ENCODE results near the gene HNRNPUL2. TPM values are rescaled to one million over a fixed set of nuclear protein-coding genes. Genes with fewer than 3 reads are reported as not detected.

The HNRNPUL2 gene
- total and polyA plus RNA-seq, 2 donors (not counting 1 experiment from before 2014, with no cell fraction given) = 14.5 to 18.8 TPM

GRCh38 chr11:62716206-62716605 lies 11.1 kb downstream of the HNRNPUL2 start:
- Histone ChIP-seq H3K27ac (ENCODE audit: insufficient read depth, low read length) (no peak overlapping the region), H3K4me3 (replicated peaks in 1 of 4; ENCODE audit: control extremely low read depth in 1 of 4, insufficient read depth in 1 of 4, low read depth in 3 of 4, low read length in 4 of 4) (no peak overlapping the region), H3K9ac (ENCODE audit: insufficient read depth, low read length) (no peak overlapping the region), H3K4me2 (ENCODE audit: extremely low read depth, insufficient read depth, low read length) (no peak overlapping the region), H2AFZ (ENCODE audit: low read length) (no peak overlapping the region), H3K79me2 (ENCODE audit: control insufficient read depth, insufficient read depth, low read length) (peaks cover 43% of the 10 kb centered on the region), H4K20me1 (ENCODE audit: control insufficient read depth, extremely low read depth, insufficient read depth, low read length) (no peaks in the 10 kb centered on the region), H3K27me3 (ENCODE audit: control insufficient read depth, insufficient read depth, low read length) (no peaks in the 10 kb centered on the region), H3K9me3 (ENCODE audit: control insufficient read depth, insufficient read depth, low read depth, low read length) (no peaks in the 10 kb centered on the region), H3K4me1 (ENCODE audit: control insufficient read depth, extremely low read depth, insufficient read depth, low read length) (peaks cover 3% of the 10 kb centered on the region), H3K36me3 (ENCODE audit: control insufficient read depth, insufficient read depth, low read length) (peaks cover 36% of the 10 kb centered on the region)
- TF ChIP-seq EZH2 (IDR thresholded peaks at IDR 0.05; ENCODE audit: low read length, missing control alignments) (no peak), CTCF (conservative IDR thresholded peaks at IDR 0.05 in 1 of 2, IDR thresholded peaks at IDR 0.05 in 1 of 2; ENCODE audit: low read depth in 1 of 2, low read length in 2 of 2) (no peak)
- no peak for DNase-seq (ENCODE audit: low read depth in 2 of 2)

- Histone ChIP-seq H3K79me2 (ENCODE audit: control insufficient read depth, insufficient read depth, low read length) (peaks cover 38% of the 10 kb centered on the region), H3K9ac (ENCODE audit: insufficient read depth, low read length) (no peak overlapping the region), H3K9me3 (ENCODE audit: control insufficient read depth, insufficient read depth, low read depth, low read length) (no peaks in the 10 kb centered on the region), H3K4me3 (replicated peaks in 1 of 4; ENCODE audit: control extremely low read depth in 1 of 4, insufficient read depth in 1 of 4, low read depth in 3 of 4, low read length in 4 of 4) (no peak overlapping the region), H3K27ac (ENCODE audit: insufficient read depth, low read length) (no peak overlapping the region), H2AFZ (ENCODE audit: low read length) (no peak overlapping the region), H3K27me3 (ENCODE audit: control insufficient read depth, insufficient read depth, low read length) (no peaks in the 10 kb centered on the region), H3K4me2 (ENCODE audit: extremely low read depth, insufficient read depth, low read length) (no peak overlapping the region), H4K20me1 (ENCODE audit: control insufficient read depth, extremely low read depth, insufficient read depth, low read length) (no peaks in the 10 kb centered on the region), H3K4me1 (ENCODE audit: control insufficient read depth, extremely low read depth, insufficient read depth, low read length) (peaks cover 3% of the 10 kb centered on the region), H3K36me3 (ENCODE audit: control insufficient read depth, insufficient read depth, low read length) (peaks cover 36% of the 10 kb centered on the region)
- no peak for DNase-seq (ENCODE audit: low read depth in 2 of 2)
- TF ChIP-seq EZH2 (IDR thresholded peaks at IDR 0.05; ENCODE audit: low read length, missing control alignments) = no peak
- TF ChIP-seq CTCF (conservative IDR thresholded peaks at IDR 0.05 in 1 of 2, IDR thresholded peaks at IDR 0.05 in 1 of 2; ENCODE audit: low read depth in 1 of 2, low read length in 2 of 2) = no peak
These were observed 11.8 kb downstream of the HNRNPUL2 start for GRCh38 chr11:62715150-62716130.

- Histone ChIP-seq H3K4me1 (ENCODE audit: control insufficient read depth, extremely low read depth, insufficient read depth, low read length) (peaks cover 12% of the 10 kb centered on the region), H3K27ac (ENCODE audit: insufficient read depth, low read length) (no peak overlapping the region), H3K36me3 (ENCODE audit: control insufficient read depth, insufficient read depth, low read length) (peaks cover 26% of the 10 kb centered on the region)
These were observed 13.9 kb downstream of the HNRNPUL2 start for GRCh38 chr11:62713343-62713742.

More at GRCh38 chr11:62713343-62713742, 13.9 kb downstream of the HNRNPUL2 start:
- Histone ChIP-seq H3K9ac (ENCODE audit: insufficient read depth, low read length) (no peak overlapping the region), H3K27me3 (ENCODE audit: control insufficient read depth, insufficient read depth, low read length) (no peaks in the 10 kb centered on the region), H3K4me3 (replicated peaks in 1 of 4; ENCODE audit: control extremely low read depth in 1 of 4, insufficient read depth in 1 of 4, low read depth in 3 of 4, low read length in 4 of 4) (no peak overlapping the region), H3K9me3 (ENCODE audit: control insufficient read depth, insufficient read depth, low read depth, low read length) (no peaks in the 10 kb centered on the region), H4K20me1 (ENCODE audit: control insufficient read depth, extremely low read depth, insufficient read depth, low read length) (no peaks in the 10 kb centered on the region), H2AFZ (ENCODE audit: low read length) (no peak overlapping the region), H3K4me2 (ENCODE audit: extremely low read depth, insufficient read depth, low read length) (no peak overlapping the region), H3K79me2 (ENCODE audit: control insufficient read depth, insufficient read depth, low read length) (peaks cover 26% of the 10 kb centered on the region)
- DNase-seq (ENCODE audit: low read depth in 2 of 2) = no peak
- no peak for TF ChIP-seq CTCF (conservative IDR thresholded peaks at IDR 0.05 in 1 of 2, IDR thresholded peaks at IDR 0.05 in 1 of 2; ENCODE audit: low read depth in 1 of 2, low read length in 2 of 2)
- no peak for TF ChIP-seq EZH2 (IDR thresholded peaks at IDR 0.05; ENCODE audit: low read length, missing control alignments)
